Measurements from ENCODE around the gene GRK5.

- TF ChIP-seq CTCF (IDR thresholded peaks at IDR 0.05) (no peak), POLR2A (IDR thresholded peaks at IDR 0.05) (no peak)
Measured at GRCh38 chr10:119190954-119191785, 16.2 kb upstream of the GRK5 start.

All from Peyer's patch (tissue), 4 donors.